Subcutaneous abdominal adipose tissue (tissue), 5 donors: Measurements from ENCODE around the gene TIMM22.
"Not testable (repeated sequence)": the region's sequence is repeated elsewhere in the genome, so short reads cannot be mapped to it uniquely, and the experiment has no call there.

ENCODE experiments used
- H3K27ac ChIP-seq: one replicate; pipeline ENCODE4 v1.7.0; 2013; ENCODE audit warnings: low read depth, mild to moderate bottlenecking, inconsistent platforms, low read length, moderate library complexity
- H3K27me3 ChIP-seq, 5 donors: one replicate each; pipeline ENCODE4 v1.7.0; 2013; ENCODE audit warnings: low read length in 5 of 5, inconsistent platforms in 1 of 5; ENCODE audit not compliant: control insufficient read depth in 5 of 5, insufficient read depth in 4 of 5
- H3K36me3 ChIP-seq, 5 donors: one replicate each; pipeline ENCODE4 v1.7.0; 2013; ENCODE audit warnings: low read length in 5 of 5; ENCODE audit not compliant: control insufficient read depth in 5 of 5, insufficient read depth in 5 of 5
- H3K4me1 ChIP-seq, 5 donors: one replicate each; pipeline ENCODE4 v1.7.0; 2013; ENCODE audit warnings: low read length in 5 of 5, mild to moderate bottlenecking in 3 of 5, moderate library complexity in 1 of 5; ENCODE audit not compliant: control insufficient read depth in 5 of 5, insufficient read depth in 5 of 5
- H3K4me3 ChIP-seq, 5 donors: one replicate each; pipeline ENCODE4 v1.7.0; 2013; ENCODE audit warnings: low read length in 5 of 5, low read depth in 1 of 5
- H3K9ac ChIP-seq, 5 donors: one replicate each; pipeline ENCODE4 v1.7.0; 2013; ENCODE audit warnings: low read length in 5 of 5, mild to moderate bottlenecking in 4 of 5, moderate library complexity in 3 of 5
- H3K9me3 ChIP-seq, 5 donors: one replicate each; pipeline ENCODE4 v1.7.0; 2013; ENCODE audit warnings: low read length in 5 of 5; ENCODE audit not compliant: control insufficient read depth in 5 of 5
- donor health status: healthy.
- donor health status: healthy.
- donor health status: healthy.
- donor health status: healthy.
- donor health status: healthy.

TIMM22 gene

GRCh38 chr17:980406-981291, 16.3 kb upstream of the TIMM22 start:
- peaks cover 0 to 29% (median 19%) of the 10 kb centered on the region in 5 donors for H3K4me1 ChIP-seq
- H3K9me3 ChIP-seq = no peaks in the 10 kb centered on the region
- peak overlapping the region in 4 of 5 donors; percentile 61 to 81 (median 70) for H3K9ac ChIP-seq
- peak overlapping the region; percentile 53 to 72 (median 66) for H3K4me3 ChIP-seq
- peak overlapping the region; percentile 46 for H3K27ac ChIP-seq
- H3K27me3 ChIP-seq = peaks cover 0 to 15% (median 13%) of the 10 kb centered on the region in 5 donors
- H3K36me3 ChIP-seq = no peaks in the 10 kb centered on the region

GRCh38 chr17:981292-981658, 15.7 kb upstream of the TIMM22 start:
- H3K4me1 ChIP-seq = peaks cover 0 to 26% (median 17%) of the 10 kb centered on the region in 5 donors
- H3K27ac ChIP-seq = no peak overlapping the region
- H3K4me3 ChIP-seq = no peak overlapping the region
- H3K36me3 ChIP-seq = no peaks in the 10 kb centered on the region
- peaks cover 0 to 14% (median 13%) of the 10 kb centered on the region in 5 donors for H3K27me3 ChIP-seq
- no peaks in the 10 kb centered on the region for H3K9me3 ChIP-seq
- no peak overlapping the region for H3K9ac ChIP-seq

- Histone ChIP-seq H3K27me3 (no peaks in the 10 kb centered on the region), H3K9me3 (no peaks in the 10 kb centered on the region), H3K36me3 (no peaks in the 10 kb centered on the region), H3K9ac (no peak overlapping the region), H3K27ac (no peak overlapping the region), H3K4me3 (no peak overlapping the region), H3K4me1 (peaks cover 0 to 15% (median 11%) of the 10 kb centered on the region in 5 donors)
These were observed 13.0 kb upstream of the TIMM22 start for GRCh38 chr17:983921-984320.

- H3K27ac ChIP-seq = no peak overlapping the region
- no peak overlapping the region for H3K4me3 ChIP-seq
- no peak overlapping the region for H3K9ac ChIP-seq
- H3K36me3 ChIP-seq = no peaks in the 10 kb centered on the region
- no peaks in the 10 kb centered on the region for H3K9me3 ChIP-seq
- H3K4me1 ChIP-seq = no peaks in the 10 kb centered on the region
- H3K27me3 ChIP-seq = no peaks in the 10 kb centered on the region
These were observed 10.5 kb upstream of the TIMM22 start for GRCh38 chr17:986322-986929.

- peaks cover 0 to 1% (median 0%) of the 10 kb centered on the region in 5 donors for H3K9me3 ChIP-seq
- no peak overlapping the region for H3K4me3 ChIP-seq
- H3K4me1 ChIP-seq = no peaks in the 10 kb centered on the region
- no peak overlapping the region for H3K9ac ChIP-seq
- H3K27me3 ChIP-seq = no peaks in the 10 kb centered on the region
- H3K27ac ChIP-seq = no peak overlapping the region
- no peaks in the 10 kb centered on the region for H3K36me3 ChIP-seq
These were observed 9.0 kb upstream of the TIMM22 start for GRCh38 chr17:987931-988330.

- Histone ChIP-seq H3K27me3 (no peaks in the 10 kb centered on the region), H3K36me3 (no peaks in the 10 kb centered on the region), H3K4me3 (no peak overlapping the region), H3K4me1 (no peaks in the 10 kb centered on the region), H3K9me3 (peaks cover 0 to 3% (median 0%) of the 10 kb centered on the region in 5 donors), H3K9ac (no peak overlapping the region), H3K27ac (no peak overlapping the region)
These were observed 8.4 kb upstream of the TIMM22 start for GRCh38 chr17:988561-988960.

- no peaks in the 10 kb centered on the region for H3K27me3 ChIP-seq
- peaks cover 2 to 12% (median 9%) of the 10 kb centered on the region in 5 donors for H3K4me1 ChIP-seq
- H3K36me3 ChIP-seq = no peaks in the 10 kb centered on the region
- H3K4me3 ChIP-seq = no peak overlapping the region
- H3K9ac ChIP-seq = no peak overlapping the region
- H3K9me3 ChIP-seq = peaks cover 0 to 3% (median 0%) of the 10 kb centered on the region in 5 donors
- no peak overlapping the region for H3K27ac ChIP-seq
These were observed 4.0 kb upstream of the TIMM22 start for GRCh38 chr17:992933-993332.

GRCh38 chr17:995324-995723, 1.6 kb upstream of the TIMM22 start:
- H3K9me3 ChIP-seq, H3K27ac ChIP-seq, H3K4me3 ChIP-seq, H3K27me3 ChIP-seq, H3K9ac ChIP-seq: not testable (repeated sequence)
- H3K36me3 ChIP-seq = peaks cover 0 to 10% (median 8%) of the 10 kb centered on the region in 5 donors
- peaks cover 4 to 21% (median 19%) of the 10 kb centered on the region in 5 donors for H3K4me1 ChIP-seq

- peak overlapping the region; percentile 77 to 98 (median 95) for H3K4me3 ChIP-seq
- H3K9ac ChIP-seq = peak overlapping the region in 4 of 5 donors; percentile 42 to 99 (median 96)
- no peaks in the 10 kb centered on the region for H3K27me3 ChIP-seq
- peaks cover 4 to 43% (median 34%) of the 10 kb centered on the region in 5 donors for H3K4me1 ChIP-seq
- no peak overlapping the region for H3K27ac ChIP-seq
- peaks cover 0 to 37% (median 33%) of the 10 kb centered on the region in 5 donors for H3K36me3 ChIP-seq
- H3K9me3 ChIP-seq = no peaks in the 10 kb centered on the region
These were observed 1.2 kb downstream of the TIMM22 start for GRCh38 chr17:998111-998510.
